Sigmoid colon (tissue), 4 donors: ENCODE results near the gene TAF1B.

Experiments used
- EP300 ChIP-seq, 4 donors: sonication (generic); formaldehyde crosslinking; IDR thresholded peaks; one replicate each; pipeline ENCODE4 v1.6.1; 2017; ENCODE audit warnings: antibody characterized with exemption in 4 of 4
- POLR2A ChIP-seq, 2 donors: fragments of 450-650 bp; IDR thresholded peaks; one replicate each; pipeline ENCODE4 v1.6.1; 2016; ENCODE audit warnings: antibody characterized with exemption in 2 of 2, mild to moderate bottlenecking in 2 of 2, moderate library complexity in 2 of 2
- POLR2AphosphoS5 ChIP-seq, 4 donors: sonication (generic); formaldehyde crosslinking; IDR thresholded peaks; one replicate each; pipeline ENCODE4 v1.6.1; 2017; ENCODE audit warnings: antibody characterized with exemption in 4 of 4
- TF ChIP-seq, protein P1 (sequence below), 4 experiments: fragments of 450-650 bp in 3 of 4; fragments of 200-600 bp in 1 of 4; IDR thresholded peaks; one replicate each; pipeline ENCODE4 v1.5.1; 2016 to 2019; ENCODE audit warnings: antibody characterized with exemption in 4 of 4, mild to moderate bottlenecking in 3 of 4, moderate library complexity in 2 of 4

DNA sequence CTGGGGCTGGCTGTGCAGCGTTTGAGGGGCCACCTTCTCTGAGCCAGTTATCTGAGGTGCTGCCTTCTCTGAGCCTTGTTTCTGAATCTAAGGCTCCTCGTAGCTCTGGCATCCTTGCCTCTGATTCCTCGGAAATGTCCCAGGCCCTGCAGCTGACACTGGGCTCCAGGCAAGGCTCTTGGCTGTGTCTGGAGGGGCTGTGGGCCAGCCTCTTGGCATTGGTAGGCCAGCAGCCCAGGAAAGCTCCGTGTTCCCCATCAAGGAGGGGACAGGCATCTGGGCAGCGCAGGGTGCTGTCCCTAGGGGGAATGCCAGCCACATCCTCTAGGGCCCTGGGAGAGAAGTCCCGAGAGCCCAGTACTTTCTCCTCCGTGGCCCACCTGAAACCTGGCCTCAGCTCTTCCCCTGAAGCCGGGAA lies 40.7 kb upstream of the TAF1B start:
- TF ChIP-seq POLR2AphosphoS5 (IDR thresholded peaks at IDR 0.05): no peak
- TF ChIP-seq, protein P1, sequence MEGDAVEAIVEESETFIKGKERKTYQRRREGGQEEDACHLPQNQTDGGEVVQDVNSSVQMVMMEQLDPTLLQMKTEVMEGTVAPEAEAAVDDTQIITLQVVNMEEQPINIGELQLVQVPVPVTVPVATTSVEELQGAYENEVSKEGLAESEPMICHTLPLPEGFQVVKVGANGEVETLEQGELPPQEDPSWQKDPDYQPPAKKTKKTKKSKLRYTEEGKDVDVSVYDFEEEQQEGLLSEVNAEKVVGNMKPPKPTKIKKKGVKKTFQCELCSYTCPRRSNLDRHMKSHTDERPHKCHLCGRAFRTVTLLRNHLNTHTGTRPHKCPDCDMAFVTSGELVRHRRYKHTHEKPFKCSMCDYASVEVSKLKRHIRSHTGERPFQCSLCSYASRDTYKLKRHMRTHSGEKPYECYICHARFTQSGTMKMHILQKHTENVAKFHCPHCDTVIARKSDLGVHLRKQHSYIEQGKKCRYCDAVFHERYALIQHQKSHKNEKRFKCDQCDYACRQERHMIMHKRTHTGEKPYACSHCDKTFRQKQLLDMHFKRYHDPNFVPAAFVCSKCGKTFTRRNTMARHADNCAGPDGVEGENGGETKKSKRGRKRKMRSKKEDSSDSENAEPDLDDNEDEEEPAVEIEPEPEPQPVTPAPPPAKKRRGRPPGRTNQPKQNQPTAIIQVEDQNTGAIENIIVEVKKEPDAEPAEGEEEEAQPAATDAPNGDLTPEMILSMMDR (IDR thresholded peaks at IDR 0.05): no peak
- no peak for TF ChIP-seq POLR2A (IDR thresholded peaks at IDR 0.05)
- TF ChIP-seq EP300 (IDR thresholded peaks at IDR 0.05): no peak
